Activated CD4-positive, alpha-beta T cell treated with anti-CD3 and anti-CD28 coated beads for 48 hours (primary cell): ENCODE data around the gene MRPL10.
A peak's percentile ranks its signal among the peaks of the same experiment; 100 is the strongest.

Source experiments
- DNase-seq: peaks from one replicate; pipeline ENCODE4 v3.0.0-alpha.2; 2020

The MRPL10 gene

DNA sequence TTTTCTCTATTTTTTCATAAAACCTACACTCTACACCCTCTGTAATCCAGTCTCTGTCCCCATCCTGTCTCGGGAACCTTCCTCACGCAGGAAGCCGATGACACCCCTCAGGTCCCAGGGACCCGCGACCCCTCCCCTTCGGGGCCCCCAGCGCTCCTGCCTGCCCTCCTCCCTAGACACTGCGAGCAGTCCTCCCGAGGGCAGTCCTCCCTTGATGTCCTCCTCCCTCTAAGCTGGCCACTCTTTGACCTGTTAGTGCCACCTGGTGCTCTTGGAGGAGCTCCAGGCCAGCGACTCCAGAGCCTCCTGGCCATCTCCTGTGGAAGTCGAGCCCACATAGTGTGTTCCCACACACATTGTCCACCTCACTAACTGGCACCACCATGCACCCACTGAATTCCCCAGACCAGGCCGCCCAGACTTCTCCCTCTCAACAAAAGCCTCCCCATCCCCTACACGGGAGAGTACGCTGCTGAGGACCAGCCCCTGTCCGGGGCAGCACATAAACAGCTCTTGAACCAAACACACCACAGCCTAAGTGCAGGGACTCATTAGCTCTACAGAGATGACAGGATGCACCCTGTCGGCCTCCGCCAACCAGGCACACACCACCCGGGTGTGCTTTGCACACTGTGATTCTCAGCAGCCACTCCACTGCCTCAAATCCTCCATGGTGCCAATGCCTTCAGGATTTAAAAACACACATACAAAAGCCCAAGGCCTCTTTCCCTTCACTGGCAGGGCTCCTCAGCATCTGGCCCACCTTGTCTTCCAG lies 19.0 kb downstream of the MRPL10 start:
- DNase-seq: no peak

DNA sequence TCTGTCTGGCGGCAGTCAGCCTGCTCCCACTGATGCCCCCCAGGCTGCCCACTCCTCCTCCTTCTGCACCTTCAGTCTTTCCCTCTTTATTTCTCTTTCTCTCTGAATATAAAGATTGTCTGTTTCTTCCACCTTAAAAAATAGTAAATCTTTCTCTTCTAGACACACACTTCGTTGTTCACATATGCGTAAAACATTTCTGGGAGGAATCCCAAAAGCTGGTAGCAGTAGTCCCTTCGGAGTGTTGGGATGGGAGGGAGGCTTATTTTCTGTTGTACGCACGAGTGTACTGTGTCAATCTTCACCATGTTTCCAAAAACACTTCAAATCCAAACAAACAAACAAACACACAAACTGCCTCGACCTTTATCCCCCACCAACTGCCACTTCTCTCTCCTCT lies 19.6 kb downstream of the MRPL10 start:
- no peak for DNase-seq

DNA sequence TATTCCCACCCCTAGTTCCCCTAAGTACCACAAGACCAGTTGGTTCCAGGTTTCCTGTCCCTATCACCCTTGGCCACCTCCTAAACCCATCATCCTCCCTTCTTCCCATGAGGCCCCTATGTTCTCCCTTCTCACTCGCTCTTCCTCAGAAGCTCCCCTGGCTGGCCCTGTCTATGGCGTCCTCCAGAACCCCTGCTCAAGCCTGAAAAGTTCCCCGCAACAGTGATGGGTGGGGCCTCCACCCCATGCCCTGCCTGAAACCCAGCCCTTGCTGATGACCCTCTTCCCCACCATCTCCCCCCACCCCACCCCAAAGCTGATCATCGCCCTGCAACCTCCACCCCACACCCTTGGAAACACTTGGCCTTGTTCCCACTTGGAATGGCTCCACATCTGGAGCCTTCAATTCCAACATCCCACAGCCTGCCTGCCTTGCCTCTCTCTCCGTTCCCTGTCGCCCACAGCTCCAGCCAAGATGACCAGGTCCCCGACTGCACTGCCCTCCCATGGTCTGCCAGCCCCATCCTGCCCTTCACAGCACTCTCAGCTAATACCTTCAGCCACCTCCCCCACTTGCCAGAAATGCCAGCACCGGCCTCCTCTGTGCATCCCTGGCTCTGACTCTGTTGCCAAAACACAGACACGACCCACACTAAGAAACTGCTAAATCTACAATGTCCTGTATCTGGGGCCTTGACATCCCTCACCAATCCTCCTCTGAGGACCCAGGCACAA lies 20.3 kb downstream of the MRPL10 start:
- no peak for DNase-seq

DNA sequence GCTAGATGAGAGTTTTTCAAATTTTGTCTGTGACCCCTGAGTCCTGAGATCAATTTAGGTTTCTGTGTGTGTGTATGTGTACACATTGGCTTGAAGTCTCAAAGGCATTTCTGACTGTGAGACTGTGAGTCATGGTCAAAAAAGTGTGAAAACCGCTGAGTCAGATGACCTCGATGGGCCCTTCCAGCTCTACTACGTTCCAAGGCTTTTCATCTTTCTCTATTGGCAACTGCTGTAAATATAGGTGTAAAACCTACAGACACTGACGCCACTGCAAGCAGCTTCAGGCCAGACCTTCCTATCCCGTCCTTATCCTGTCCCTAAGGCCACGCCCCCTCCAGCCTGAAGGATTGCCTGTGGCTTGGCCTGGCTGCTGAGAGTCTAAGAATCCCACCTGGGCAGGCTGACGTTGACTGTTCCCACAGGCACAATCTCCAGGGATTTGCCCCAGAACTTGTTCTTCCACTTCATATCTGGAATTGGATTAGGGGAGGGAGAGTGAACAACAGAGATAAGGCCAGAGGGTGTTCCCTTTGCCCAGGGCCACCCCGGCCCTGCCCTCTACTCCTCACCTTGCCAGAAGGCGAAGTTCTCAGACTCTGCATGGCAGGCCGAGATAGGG lies 21.0 kb downstream of the MRPL10 start:
- peak; percentile 52 for DNase-seq

DNA sequence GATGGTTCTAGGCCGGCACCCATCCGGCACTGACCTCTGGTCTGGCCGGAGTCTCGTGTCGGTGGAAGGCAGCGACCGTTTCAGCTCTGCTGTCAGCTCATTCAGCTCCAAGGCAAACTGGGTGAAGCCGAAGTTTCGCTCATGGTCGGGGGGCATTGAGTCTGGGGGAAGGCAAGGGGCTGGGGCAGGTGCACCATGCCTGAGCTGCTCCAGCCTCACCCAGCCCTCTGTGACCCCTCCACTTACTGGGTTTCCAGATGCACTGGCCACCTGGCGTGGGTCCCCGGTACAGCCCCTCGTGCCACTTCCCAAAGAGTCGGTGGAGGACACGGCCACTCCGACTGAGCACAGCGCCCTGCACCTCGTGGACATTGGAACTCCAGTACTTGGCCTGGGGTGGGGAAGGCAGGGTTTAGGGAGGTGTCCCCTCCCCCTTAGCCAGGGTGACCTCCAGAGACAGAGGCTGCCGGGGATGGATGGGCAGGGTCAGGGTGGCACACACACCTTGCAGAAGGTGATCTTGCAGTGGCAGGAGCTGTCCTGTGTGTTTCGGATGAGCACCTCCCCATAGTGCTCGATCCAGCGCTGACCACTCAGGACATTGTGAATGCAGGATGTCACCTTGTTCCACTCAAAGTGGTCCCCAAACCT lies 22.4 kb downstream of the MRPL10 start:
- DNase-seq: no peak

DNA sequence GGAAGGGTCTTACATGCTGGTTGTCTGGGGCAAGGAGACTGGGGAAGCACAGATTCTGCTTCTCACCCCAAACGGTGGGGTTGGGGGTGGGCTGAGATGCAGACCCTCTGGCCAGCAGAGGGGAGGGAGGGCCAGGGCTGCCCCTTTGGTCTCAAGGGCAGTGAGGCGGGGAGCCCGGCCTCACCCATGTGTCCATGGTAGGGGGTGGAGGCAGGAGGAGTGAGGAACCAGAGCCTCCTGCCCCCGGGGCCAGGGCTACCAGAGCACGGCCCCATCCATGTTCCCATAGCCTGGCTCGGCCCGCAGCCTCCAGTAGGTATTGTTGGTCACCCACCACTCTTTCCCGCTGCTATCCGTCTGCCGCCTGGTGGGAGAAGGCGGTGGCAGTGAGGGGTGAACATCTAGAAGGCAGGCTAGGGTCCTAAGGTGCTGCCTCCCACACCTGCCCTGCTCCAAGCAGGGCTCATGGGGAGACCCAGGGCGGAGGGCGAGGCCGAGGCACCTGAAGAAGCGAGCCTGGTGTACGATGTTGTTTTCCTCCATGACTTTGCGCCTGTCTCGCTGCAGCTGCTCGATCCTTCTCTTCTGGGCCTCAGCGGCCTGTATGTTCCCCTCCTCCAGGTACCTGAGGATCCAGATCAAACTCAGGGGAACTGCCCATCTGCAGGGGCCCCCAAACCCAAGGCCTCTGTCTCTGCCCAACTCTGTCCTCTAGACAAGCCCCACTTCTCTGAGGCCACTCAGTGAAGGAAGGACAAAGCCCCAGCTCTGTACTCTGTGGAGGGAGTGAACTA lies 23.1 kb downstream of the MRPL10 start:
- DNase-seq: no peak

DNA sequence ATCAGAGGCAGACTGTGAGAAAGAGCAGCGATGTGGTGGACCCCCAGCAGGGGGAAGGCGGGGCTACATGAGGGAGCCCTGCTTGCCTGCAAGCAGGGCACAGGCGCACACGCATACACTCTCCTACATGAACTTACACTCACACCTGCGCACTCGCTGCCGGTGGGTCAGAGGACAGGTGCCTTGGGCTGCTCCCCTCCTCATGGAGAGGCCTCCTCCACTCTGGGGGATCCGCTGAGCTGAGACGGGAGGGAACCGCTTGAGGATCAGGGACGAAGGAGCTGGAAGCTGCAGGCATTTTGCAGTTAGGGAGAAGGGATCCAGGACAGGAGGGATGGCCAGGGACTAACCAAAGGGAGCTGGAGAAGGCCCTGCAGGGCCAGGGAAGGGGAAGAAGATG lies 23.9 kb downstream of the MRPL10 start:
- DNase-seq: no peak

DNA sequence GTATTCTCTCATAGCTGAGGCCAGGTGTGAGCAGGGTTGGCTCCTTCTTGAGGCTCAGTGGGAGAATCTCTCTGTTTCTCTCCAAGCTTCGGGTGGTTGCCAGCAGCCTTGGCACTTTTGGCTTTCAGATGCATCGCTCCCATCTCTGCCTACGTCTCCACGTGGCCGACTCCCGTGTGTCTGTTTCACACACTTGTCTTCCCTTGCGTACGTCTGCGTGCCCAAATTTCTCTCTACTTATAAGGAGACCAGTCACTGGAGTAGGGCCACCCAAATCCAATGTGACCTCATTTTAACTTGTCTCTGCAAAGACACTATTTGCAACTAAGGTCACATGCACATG lies 24.5 kb downstream of the MRPL10 start:
- no peak for DNase-seq

DNA sequence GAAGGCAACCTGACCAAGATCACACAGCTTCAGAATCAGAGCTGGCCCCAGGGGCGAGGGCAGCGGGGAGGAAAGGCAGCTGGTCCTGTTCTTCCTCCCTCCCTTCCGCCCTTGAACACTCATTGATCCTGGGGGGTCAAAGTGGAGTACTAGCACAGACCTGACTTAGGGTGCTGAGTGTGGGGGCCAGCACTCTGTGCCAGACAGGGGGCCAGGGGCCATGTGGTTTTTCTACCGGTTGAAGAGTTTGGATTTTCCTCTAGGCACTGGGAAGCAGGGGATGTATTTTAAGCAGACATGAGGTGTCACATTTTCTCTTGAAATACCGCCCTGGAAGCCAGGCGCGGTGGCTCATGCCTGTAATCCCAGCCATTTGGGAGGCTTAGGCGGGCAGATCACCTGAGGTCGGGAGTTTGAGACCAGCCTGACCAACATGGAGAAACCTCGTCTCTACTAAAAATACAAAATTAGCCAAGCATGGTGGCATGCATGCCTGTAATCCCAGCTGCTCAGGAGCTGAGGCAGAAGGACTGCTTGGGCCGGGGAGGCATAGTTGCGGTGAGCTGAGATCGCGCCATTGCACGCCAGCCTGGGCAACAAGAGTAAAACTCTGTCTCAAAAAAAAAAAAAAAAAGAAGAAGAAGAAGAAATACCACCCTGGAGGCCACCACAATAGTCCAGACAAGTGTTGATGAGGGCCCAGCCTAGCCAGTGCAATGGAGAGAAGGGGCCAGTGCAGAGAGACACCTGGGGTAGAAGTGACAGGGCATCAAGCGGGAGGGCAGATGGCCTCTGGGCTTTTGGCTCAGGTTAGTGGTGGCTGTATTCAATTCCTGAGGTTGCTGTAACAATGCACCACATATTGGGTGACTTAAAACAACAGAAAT lies 25.1 kb downstream of the MRPL10 start:
- no peak for DNase-seq

DNA sequence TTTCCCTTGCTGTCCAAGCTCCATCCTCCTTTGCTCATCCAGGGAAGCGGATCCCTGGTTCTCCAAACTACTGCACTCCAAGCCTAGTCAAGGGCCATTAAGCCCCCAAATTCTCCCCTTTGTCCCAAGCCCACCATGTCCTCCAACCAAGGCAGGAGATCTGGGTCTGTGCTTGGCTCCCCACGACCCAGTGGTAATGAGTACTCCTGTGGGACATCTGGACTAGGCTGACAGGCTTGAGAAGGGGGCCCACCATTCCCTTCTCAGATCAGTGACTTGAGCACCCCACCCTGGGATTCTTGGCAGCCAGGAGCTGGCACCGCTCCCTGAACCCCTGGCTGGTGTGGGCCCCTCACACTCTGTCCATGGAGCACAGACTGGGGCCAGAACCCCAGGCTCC lies 26.9 kb downstream of the MRPL10 start:
- no peak for DNase-seq

DNA sequence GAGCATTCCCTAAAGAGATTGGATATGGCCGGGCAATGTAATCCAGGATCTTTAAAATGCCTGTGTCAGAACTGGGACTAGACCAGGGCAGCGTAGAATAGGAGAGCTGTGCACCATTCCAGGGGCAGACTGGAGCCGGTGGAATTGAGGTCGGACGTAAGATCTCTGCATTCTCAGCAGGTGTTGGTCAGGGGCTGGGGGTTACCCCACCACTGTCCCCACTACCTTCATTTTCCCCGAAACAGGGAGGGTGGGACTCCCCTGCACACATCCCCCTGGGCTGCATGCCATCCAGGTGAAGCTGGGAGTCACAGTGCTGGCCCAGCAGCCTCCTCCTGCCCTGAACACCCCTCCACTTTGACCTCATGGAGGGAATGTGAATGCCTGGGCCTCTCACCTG lies 27.6 kb downstream of the MRPL10 start:
- no peak for DNase-seq

DNA sequence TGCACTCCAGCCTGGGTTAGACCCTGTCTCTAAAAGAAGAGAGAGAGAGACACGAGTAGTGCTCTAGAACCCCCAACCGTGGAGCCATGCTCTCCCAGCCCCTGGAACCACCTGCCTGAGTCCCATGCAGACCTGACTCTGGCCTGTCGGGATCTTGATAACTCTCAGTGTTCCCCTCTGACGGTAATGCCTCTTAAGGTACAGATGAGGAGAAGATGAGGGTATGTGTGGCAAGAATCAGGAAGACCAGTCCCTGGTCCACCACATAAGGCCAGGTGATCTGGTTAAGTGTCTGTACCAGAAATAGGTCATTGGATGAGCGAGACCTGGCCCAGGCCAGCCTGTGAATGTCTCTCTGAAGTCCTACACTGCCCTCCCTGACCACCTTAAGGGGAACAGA lies 28.1 kb downstream of the MRPL10 start:
- no peak for DNase-seq

DNA sequence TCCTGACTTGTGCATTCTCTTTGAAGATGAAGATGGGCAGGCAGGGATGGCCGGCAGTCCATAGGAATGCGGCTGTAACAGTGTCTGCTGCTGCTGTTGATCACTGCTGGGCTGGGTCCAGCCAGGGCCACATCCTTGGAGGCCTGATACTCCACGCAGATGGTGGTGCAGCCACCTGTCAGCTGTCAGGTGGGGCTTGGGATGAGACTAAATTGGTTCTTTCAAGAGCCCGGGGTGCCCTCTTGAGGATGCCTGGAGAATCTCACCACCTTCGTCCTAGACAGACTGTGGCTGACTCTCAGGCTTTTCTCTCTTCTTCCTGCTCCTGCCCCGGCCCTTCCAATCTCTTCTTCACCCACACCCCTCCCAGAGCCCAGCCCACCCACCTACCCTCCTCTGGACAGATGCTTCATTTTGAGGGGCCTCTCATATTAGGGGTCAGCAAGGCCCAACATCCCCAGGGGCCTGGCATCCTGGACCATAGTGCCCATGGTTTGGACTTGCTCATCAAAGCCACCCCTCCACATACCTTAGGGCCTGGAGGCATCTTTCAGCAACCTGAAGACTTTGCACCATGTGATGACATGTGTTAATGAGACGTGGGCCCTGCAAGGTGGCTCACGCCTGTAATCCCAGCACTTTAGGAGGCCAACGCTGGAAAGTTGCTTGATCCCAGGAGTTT lies 28.9 kb downstream of the MRPL10 start:
- DNase-seq: peak; percentile 74

DNA sequence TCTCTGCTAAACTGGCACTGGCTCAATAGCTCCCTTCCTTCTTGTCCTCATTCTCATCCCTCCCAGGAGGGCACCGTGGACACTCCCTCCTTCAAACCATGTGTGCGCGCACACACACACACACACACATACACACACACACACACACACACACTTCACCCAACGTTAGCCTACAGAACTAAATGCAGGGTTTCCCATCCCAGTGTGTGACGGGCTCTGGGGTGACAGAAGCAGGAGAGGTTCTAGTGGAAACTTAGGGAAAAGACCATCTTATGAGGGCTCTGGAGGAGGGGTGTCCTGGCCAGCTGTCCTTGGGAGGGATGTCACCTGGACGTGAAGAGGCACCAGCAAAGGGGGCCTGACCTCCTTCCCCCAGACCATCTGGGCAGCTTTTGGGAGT lies 29.4 kb downstream of the MRPL10 start:
- no peak for DNase-seq

DNA sequence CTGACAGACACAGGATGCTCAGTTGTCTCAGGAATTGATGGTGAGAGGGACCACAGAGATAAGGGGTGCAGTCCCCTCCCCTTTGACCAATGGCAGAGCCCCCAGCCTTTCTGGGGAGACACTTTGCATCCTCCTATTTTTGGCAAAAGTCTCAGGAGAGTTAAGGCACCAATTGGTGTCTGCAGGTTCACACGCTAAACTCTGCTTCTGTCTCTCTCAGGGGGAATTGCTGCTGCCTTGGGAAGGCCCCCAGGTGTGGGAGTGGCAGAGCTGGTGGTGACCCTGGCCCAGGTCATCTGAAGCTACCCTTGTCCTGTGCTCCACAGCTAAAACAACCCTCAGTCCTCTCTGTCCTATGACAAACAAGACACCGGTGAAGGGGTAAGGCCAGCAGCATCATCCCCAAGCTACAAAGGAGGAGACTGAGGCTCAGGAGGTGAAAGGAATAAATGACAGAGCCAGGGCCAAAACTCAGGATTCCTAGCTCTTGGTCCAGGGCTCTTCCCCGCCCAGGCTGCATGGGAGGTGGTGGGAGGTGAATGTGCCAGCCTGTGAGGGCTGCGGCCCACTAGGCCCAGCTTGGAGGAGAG lies 30.1 kb downstream of the MRPL10 start:
- no peak for DNase-seq

DNA sequence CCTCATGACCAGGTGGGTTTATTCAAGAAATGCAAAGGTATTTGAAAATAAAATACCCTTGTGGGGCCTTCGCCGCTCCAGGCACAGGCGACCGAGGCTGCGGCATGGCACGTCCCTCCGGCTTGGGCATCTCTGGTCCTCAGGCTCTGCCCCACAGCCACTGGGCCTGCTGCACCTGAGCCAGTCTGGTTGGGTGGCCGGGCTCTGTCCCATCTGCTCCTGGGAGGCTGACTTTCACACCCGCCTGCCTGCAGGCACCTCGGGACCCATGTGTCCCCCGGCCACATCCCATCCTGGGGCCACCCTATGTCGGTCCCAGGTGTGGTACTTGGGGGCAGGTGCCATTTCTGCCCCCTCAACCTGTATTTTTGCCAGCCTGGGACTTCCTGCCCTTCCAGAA lies 30.7 kb downstream of the MRPL10 start:
- no peak for DNase-seq

DNA sequence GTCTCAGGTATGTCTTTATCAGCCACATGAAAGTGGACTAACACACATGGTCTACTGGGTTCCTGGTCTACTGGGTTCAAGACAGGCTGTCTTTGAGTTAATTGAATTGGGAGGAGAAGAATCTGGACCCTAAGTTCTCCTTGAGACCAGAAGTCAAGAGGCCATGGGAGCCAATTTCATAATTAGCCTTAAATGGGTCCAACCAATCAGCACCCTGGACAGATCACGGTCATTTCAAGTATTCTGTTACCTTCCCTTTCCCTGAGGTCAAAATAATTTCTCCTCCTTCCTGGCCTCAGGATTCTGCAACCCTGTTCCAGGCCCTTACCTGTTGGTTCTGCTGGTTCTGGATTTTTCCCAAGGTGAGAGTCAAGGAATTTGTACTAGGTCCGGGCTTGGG lies 33.5 kb downstream of the MRPL10 start:
- no peak for DNase-seq

DNA sequence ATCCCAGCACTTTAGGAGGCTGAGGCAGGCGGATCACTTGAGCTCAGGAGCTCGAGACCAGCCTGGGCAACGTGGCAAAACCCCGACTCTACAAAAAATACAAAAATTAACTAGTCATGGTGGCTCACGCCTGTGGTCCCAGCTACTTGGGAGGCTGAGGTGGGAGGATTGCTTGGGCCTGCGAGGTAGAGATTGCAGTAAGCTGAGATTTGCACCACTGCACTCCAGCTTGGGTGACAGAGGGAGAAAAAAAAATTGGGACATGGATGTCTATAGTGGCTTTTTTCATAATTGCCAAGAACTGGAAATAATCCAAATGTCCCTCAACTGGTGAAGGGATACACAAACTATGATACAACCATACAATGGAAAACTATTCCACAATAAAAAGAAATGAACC lies 38.4 kb downstream of the MRPL10 start:
- no peak for DNase-seq

DNA sequence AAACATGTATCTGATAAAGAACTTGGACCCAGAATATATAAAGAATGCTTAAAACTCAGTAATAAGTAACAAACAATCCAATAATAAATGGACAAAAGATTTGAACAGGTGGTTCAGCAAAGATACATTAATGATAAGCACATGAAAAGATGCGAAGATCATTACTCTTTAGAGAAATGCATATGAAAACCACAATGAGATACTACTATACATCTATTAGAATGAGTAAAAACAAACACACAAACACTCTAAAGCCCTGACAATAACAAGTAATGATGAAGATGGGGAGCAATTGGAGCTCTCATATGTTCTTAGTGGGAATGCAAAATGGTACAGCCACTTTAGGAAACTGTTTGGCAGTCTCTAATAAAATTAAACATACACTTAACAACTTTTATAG lies 38.9 kb downstream of the MRPL10 start:
- DNase-seq: no peak

DNA sequence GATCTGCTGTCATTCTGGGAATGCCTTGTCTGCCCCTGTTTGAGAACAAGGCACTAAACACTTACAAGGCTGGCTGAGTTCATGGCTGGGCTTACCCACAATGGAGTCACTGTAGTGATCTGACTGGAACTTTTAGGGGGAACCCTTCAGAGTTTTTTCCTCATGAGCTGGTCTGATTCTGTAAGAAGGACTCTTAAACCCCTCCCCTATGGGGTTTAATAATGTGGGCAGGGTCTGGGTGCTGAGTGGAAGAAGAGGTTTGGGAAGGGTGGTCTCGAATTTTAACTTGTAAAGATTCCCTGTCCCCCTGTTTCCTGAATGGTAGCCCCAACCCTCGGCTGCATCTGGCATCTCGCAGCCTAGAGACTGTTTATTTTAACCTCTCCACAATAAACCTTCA lies 40.3 kb downstream of the MRPL10 start:
- no peak for DNase-seq
